GM12878 (cell line): ENCODE data around the gene PAPSS2. TPM values are rescaled to one million over a fixed set of nuclear protein-coding genes. Genes with fewer than 3 reads are reported as not detected.

Experiments used
- ATAC-seq: fragments of 200-7000 bp; cut with Tn5 transposase; 3 replicates; pipeline ENCODE4 v1.9.1; 2020; ENCODE audit warnings: mild to moderate bottlenecking, moderate library complexity
- BruUV-seq: library from RNA; stranded (reverse); fragments of 400-500 nt; replicated peaks from 2 replicates; lab custom pipeline; 2021; lab: Mats Ljungman, UMichigan
- CTCF ChIA-PET: fragments of 300-600 bp; sonication (Branson Sonifier 250); formaldehyde crosslinking; extraction: SDS; loops from one replicate; lab custom pipeline; 2021; ENCODE audit warnings: inconsistent platforms; lab: Yijun Ruan, JAX
- POLR2A ChIA-PET: fragments of 350-600 bp; formaldehyde crosslinking; extraction: SDS; loops from one replicate; lab custom pipeline; 2021; ENCODE audit warnings: inconsistent platforms; lab: Charles Lee
- RAD21 ChIA-PET: fragments of 300-600 bp; sonication (Branson Sonifier 250); formaldehyde crosslinking; loops from one replicate; lab custom pipeline; 2023; ENCODE audit warnings: antibody characterized with exemption; ENCODE audit not compliant: unreplicated experiment; lab: Charles Lee
- SMC1A ChIA-PET: fragments of 300-600 bp; sonication (Branson Sonifier 250); formaldehyde crosslinking; loops from one replicate; lab custom pipeline; 2023; ENCODE audit not compliant: unreplicated experiment, uncharacterized antibody; lab: Charles Lee
- DNase-seq: peaks from one replicate; pipeline ENCODE4 v3.0.0-alpha.2; 2011; ENCODE audit warnings: low read depth, low spot score
- FAIRE-seq: peaks from 3 replicates; lab custom pipeline; 2011; peaks lifted over from hg19 to GRCh38; lab: Jason Lieb, UNC
- H2AFZ ChIP-seq: 2 replicates; pipeline ENCODE4 v1.6.0; 2011; ENCODE audit warnings: low read depth, low read length, control low read depth; ENCODE audit not compliant: control insufficient read depth
- H3K27ac ChIP-seq: 2 replicates; pipeline ENCODE4 v1.5.1; 2011; ENCODE audit warnings: control low read depth; ENCODE audit not compliant: control insufficient read depth, insufficient read depth
- H3K27me3 ChIP-seq, 2 experiments: replicated peaks in 1 of 2; 2 replicates each; pipeline versions ENCODE4 v1.6.0 to v1.6.1; 2011; ENCODE audit warnings: low read length in 1 of 2; ENCODE audit not compliant: control insufficient read depth in 2 of 2, insufficient read depth in 2 of 2
- H3K36me3 ChIP-seq, 2 experiments: 2 replicates each; pipeline ENCODE4 v1.5.1; 2011; ENCODE audit warnings: low read length in 1 of 2; ENCODE audit not compliant: control insufficient read depth in 2 of 2, insufficient read depth in 2 of 2
- H3K4me1 ChIP-seq: 2 replicates; pipeline ENCODE4 v1.6.1; 2011; ENCODE audit warnings: mild to moderate bottlenecking, low read length, moderate library complexity, mixed read lengths; ENCODE audit not compliant: control insufficient read depth, insufficient read depth
- H3K4me2 ChIP-seq: 2 replicates; pipeline ENCODE4 v1.6.0; 2011; ENCODE audit warnings: control low read depth; ENCODE audit not compliant: control insufficient read depth, insufficient read depth
- H3K4me3 ChIP-seq: fragments of 200-600 bp; sonication (generic); 2 replicates; pipeline ENCODE4 v1.5.1; 2016
- H3K79me2 ChIP-seq: 2 replicates; pipeline ENCODE4 v1.6.0; 2011; ENCODE audit warnings: low read length; ENCODE audit not compliant: control insufficient read depth, insufficient read depth
- H3K9ac ChIP-seq: 2 replicates; pipeline ENCODE4 v1.8.0; 2011; ENCODE audit warnings: low read length, control low read depth, mixed read lengths; ENCODE audit not compliant: control insufficient read depth, insufficient read depth
- H3K9me3 ChIP-seq: replicated peaks from 3 replicates; pipeline ENCODE4 v1.5.1; 2011; ENCODE audit warnings: mild to moderate bottlenecking, low read length; ENCODE audit not compliant: control insufficient read depth, insufficient read depth
- H4K20me1 ChIP-seq: 2 replicates; pipeline ENCODE4 v1.6.0; 2011; ENCODE audit not compliant: control insufficient read depth, insufficient read depth
- BACH1 ChIP-seq: fragments of 450-650 bp; IDR thresholded peaks from 2 replicates; pipeline ENCODE4 v1.6.1; 2017; ENCODE audit warnings: mild to moderate bottlenecking, borderline replicate concordance
- CREM ChIP-seq: IDR thresholded peaks from 2 replicates; pipeline ENCODE4 v1.6.1; 2014; ENCODE audit warnings: antibody characterized with exemption, low read depth
- E2F4 ChIP-seq: IDR thresholded peaks from 2 replicates; pipeline ENCODE4 v1.6.1; 2012; ENCODE audit warnings: low read depth, low read length, improper control_type of control experiment
- FOS ChIP-seq: IDR thresholded peaks from 3 replicates; pipeline ENCODE4 v1.6.1; 2011; ENCODE audit warnings: borderline replicate concordance; ENCODE audit not compliant: insufficient read length; ENCODE audit errors: extremely low read depth
- FOXK2 ChIP-seq: fragments of 450-650 bp; IDR thresholded peaks from 2 replicates; pipeline ENCODE4 v1.6.1; 2017; ENCODE audit warnings: mild to moderate bottlenecking, moderate library complexity
- HDAC6 ChIP-seq: fragments of 200-600 bp; sonication (generic); IDR thresholded peaks from one replicate; pipeline ENCODE4 v1.8.0; 2017; ENCODE audit warnings: antibody characterized with exemption; ENCODE audit not compliant: unreplicated experiment
- IKZF1 ChIP-seq: fragments of 450-650 bp; conservative IDR thresholded peaks from 2 replicates; pipeline ENCODE4 v1.6.1; 2017; ENCODE audit warnings: antibody characterized with exemption, mild to moderate bottlenecking
- IKZF2 ChIP-seq, 2 experiments: fragments of 450-650 bp; IDR thresholded peaks; 2 replicates each; pipeline ENCODE4 v1.6.1; 2017; ENCODE audit warnings: mild to moderate bottlenecking in 2 of 2, moderate library complexity in 2 of 2
- IRF5 ChIP-seq: fragments of 450-650 bp; IDR thresholded peaks from 2 replicates; pipeline ENCODE4 v1.6.1; 2017; ENCODE audit warnings: borderline replicate concordance
- MLLT1 ChIP-seq: fragments of 450-650 bp; IDR thresholded peaks from 2 replicates; pipeline ENCODE4 v1.6.1; 2016; ENCODE audit warnings: mild to moderate bottlenecking
- MYB ChIP-seq: fragments of 150-350 bp; IDR thresholded peaks from 2 replicates; pipeline ENCODE4 v1.6.1; 2014; ENCODE audit warnings: mild to moderate bottlenecking, low read depth, low read length, borderline replicate concordance
- NR2F1 ChIP-seq: fragments of 450-650 bp; conservative IDR thresholded peaks from 2 replicates; pipeline ENCODE4 v1.6.1; 2017; ENCODE audit warnings: mild to moderate bottlenecking
- PBX3 ChIP-seq: IDR thresholded peaks from 2 replicates; pipeline ENCODE4 v1.6.1; 2011; ENCODE audit warnings: mild to moderate bottlenecking, low read depth, low read length, moderate library complexity; ENCODE audit not compliant: insufficient replicate concordance
- SMAD1 ChIP-seq: fragments of 450-650 bp; IDR thresholded peaks from 2 replicates; pipeline ENCODE4 v1.6.1; 2018; ENCODE audit warnings: mild to moderate bottlenecking, low read depth; ENCODE audit not compliant: partially characterized antibody
- USF1 ChIP-seq: IDR thresholded peaks from 2 replicates; pipeline ENCODE4 v1.6.1; 2011; ENCODE audit warnings: borderline replicate concordance, low read depth, mild to moderate bottlenecking, moderate library complexity, mixed read lengths, low read length; ENCODE audit not compliant: insufficient read depth; ENCODE audit errors: extremely low read length
- YY1 ChIP-seq: IDR thresholded peaks from 2 replicates; pipeline ENCODE4 v1.6.1; 2011; ENCODE audit warnings: low read depth, mild to moderate bottlenecking, low read length
- ZZZ3 ChIP-seq: IDR thresholded peaks from 2 replicates; pipeline ENCODE4 v1.6.1; 2011; ENCODE audit warnings: low read depth; ENCODE audit not compliant: control insufficient read depth, insufficient read length
- WGBS: methylation state at CpG from one replicate; pipeline ENCODE4 v1.1.6; 2016; ENCODE audit warnings: low lambda C conversion rate; ENCODE audit not compliant: insufficient replicate concordance, insufficient coverage; ENCODE audit errors: missing lambda C conversion rate; 5-methylcytosine and 5-hydroxymethylcytosine counted together
- in situ Hi-C: fragments of 300-500 bp; cut with MboI; formaldehyde crosslinking; loops from 9 replicates; pipeline ENCODE4 v1.14.3; 2018; ENCODE audit warnings: mixed read lengths
- intact Hi-C: fragments of 100-400 bp; cut with micrococcal nuclease; formaldehyde crosslinking; loops from one replicate; pipeline ENCODE4 v1.14.2; 2022; ENCODE audit not compliant: unreplicated experiment
- polyA plus RNA-seq, 11 experiments: library from polyadenylated mRNA; depleted of rRNA in 4 of 11; unstranded in 6 of 11; stranded (reverse) in 5 of 11; fragments of >200 nt; fragmentation: Nextera tagmentation in 4 of 11; fragmentation: Illumina TruSeq in 1 of 11; extraction: Ambion mirVana in 4 of 11; extraction: Trizol in 1 of 11; gene quantifications; 1 replicate in 1 of 11; 2 replicates in 10 of 11; pipeline versions ENCODE4 v1.2.1 to v1.2.3, GENCODE V29; 2011 to 2016; ENCODE audit warnings: inconsistent platforms in 2 of 11, missing spikeins in 2 of 11, low read depth in 1 of 11
- total RNA-seq, 4 experiments: library from RNA; depleted of rRNA in 3 of 4; stranded (reverse); fragments of >200 nt in 3 of 4; fragmentation: Illumina TruSeq in 1 of 4; extraction: Trizol in 1 of 4; gene quantifications; 2 replicates each; pipeline versions ENCODE4 v1.2.1 to v1.2.3, GENCODE V29; 2013 to 2021

The PAPSS2 gene
- total and polyA plus RNA-seq, 10 of the 15 experiments (the other 5 are each of a cell fraction or from before 2014, with no cell fraction given): 0.15 to 2.1 (median 0.37) TPM

- H3K79me2 ChIP-seq: no peaks in the 10 kb centered on the region
- H3K36me3 ChIP-seq: no peaks in the 10 kb centered on the region
- H4K20me1 ChIP-seq: no peaks in the 10 kb centered on the region
- in situ Hi-C loops (no loop called here), intact Hi-C loops (no loop called here)
- DNase-seq (peak; percentile 62), ATAC-seq (peak; percentile 96), FAIRE-seq (peak; percentile 69)
- H3K4me2 ChIP-seq: no peak overlapping the region
- ChIA-PET RAD21 (no interaction called here), POLR2A (no interaction called here), SMC1A (interaction anchor here (1.3 kb wide), 1 partner anchor 10 kb away, joined by 3 read pairs; no protein-coding TSS in a partner anchor), CTCF (no interaction called here)
- H3K9me3 ChIP-seq: no peaks in the 10 kb centered on the region; the same call in 2 of the 3 replicates
- H3K9ac ChIP-seq: no peak overlapping the region
- H3K4me1 ChIP-seq: no peaks in the 10 kb centered on the region
- no peak overlapping the region for H3K4me3 ChIP-seq
- 21% methylated on average over 5 of the region's 5 CpGs for WGBS
- H3K27me3 ChIP-seq: no peaks in the 10 kb centered on the region
- peak overlapping the region; percentile 84 for H2AFZ ChIP-seq
- BruUV-seq: no TSS peak
- H3K27ac ChIP-seq: no peak overlapping the region
- TF ChIP-seq IKZF2 (IDR thresholded peaks at IDR 0.05) (peak; percentile 21 to 31; a peak in 1 of 4 replicates), CREM (peak; percentile 39; the same call in 1 of the 2 replicates), BACH1 (no peak), MLLT1 (no peak), SMAD1 (no peak), IKZF1 (no peak), YY1 (no peak), E2F4 (no peak), FOXK2 (no peak), PBX3 (peak; percentile 11), MYB (no peak), NR2F1 (no peak), FOS (no peak), USF1 (no peak), IRF5 (no peak), HDAC6 (no peak), ZZZ3 (no peak)
These were observed 24.0 kb upstream of the PAPSS2 start for GRCh38 chr10:87635498-87636312.
